CD4-positive, alpha-beta memory T cell (primary cell): Measurements from ENCODE around the gene OLFML2B. TPM values are rescaled to one million over a fixed set of nuclear protein-coding genes. Genes with fewer than 3 reads are reported as not detected.
A peak's percentile ranks its signal among the peaks of the same experiment; 100 is the strongest.

Source experiments
- CTCF ChIA-PET: fragments of 350-600 bp; sonication (Branson Sonifier 250); formaldehyde crosslinking; loops from one replicate; lab custom pipeline; 2021; ENCODE audit warnings: inconsistent platforms; ENCODE audit not compliant: partially characterized antibody; lab: Charles Lee
- POLR2A ChIA-PET: fragments of 350-600 bp; sonication (Branson Sonifier 250); formaldehyde crosslinking; loops from one replicate; lab custom pipeline; 2021; ENCODE audit not compliant: partially characterized antibody; lab: Charles Lee
- DNase-seq, 5 donors: peaks; one replicate each; pipeline versions ENCODE4 v3.0.0 to v3.0.0-alpha.2; 2020 to 2022; ENCODE audit warnings: mixed read lengths in 1 of 5
- H3K27ac ChIP-seq: one replicate; pipeline ENCODE4 v1.7.0; 2013; ENCODE audit warnings: low read depth, low read length
- H3K27me3 ChIP-seq: 2 replicates; pipeline ENCODE4 v1.7.0; 2013; ENCODE audit warnings: mild to moderate bottlenecking, low read length, moderate library complexity; ENCODE audit not compliant: insufficient read depth
- H3K36me3 ChIP-seq: 2 replicates; pipeline ENCODE4 v1.7.0; 2013; ENCODE audit warnings: mild to moderate bottlenecking, low read length, moderate library complexity; ENCODE audit not compliant: insufficient read depth
- H3K4me1 ChIP-seq: 2 replicates; pipeline ENCODE4 v1.7.0; 2013; ENCODE audit warnings: mild to moderate bottlenecking, low read length, moderate library complexity; ENCODE audit not compliant: insufficient read depth
- H3K4me3 ChIP-seq, 2 donors: one replicate each; pipeline ENCODE4 v1.7.0; 2013; ENCODE audit warnings: low read length in 2 of 2, mild to moderate bottlenecking in 1 of 2
- H3K9me3 ChIP-seq, 2 donors: one replicate each; pipeline ENCODE4 v1.7.0; 2013; ENCODE audit warnings: low read length in 2 of 2, control low read depth in 1 of 2; ENCODE audit not compliant: control insufficient read depth in 1 of 2
- H3K27ac Mint-ChIP-seq, 7 donors: one replicate each; pipeline ENCODE4 v1.8.0; 2020 to 2021; ENCODE audit warnings: mixed read lengths in 7 of 7, mild to moderate bottlenecking in 6 of 7, inconsistent platforms in 3 of 7, moderate library complexity in 3 of 7
- H3K27me3 Mint-ChIP-seq, 2 donors: one replicate each; pipeline ENCODE4 v1.8.0; 2020 to 2021; ENCODE audit warnings: mixed read lengths in 2 of 2
- H3K36me3 Mint-ChIP-seq, 2 donors: one replicate each; pipeline ENCODE4 v1.8.0; 2020 to 2021; ENCODE audit warnings: mixed read lengths in 2 of 2, inconsistent platforms in 1 of 2, mild to moderate bottlenecking in 1 of 2
- H3K4me1 Mint-ChIP-seq, 4 donors: one replicate each; pipeline ENCODE4 v1.8.0; 2020 to 2021; ENCODE audit warnings: mixed read lengths in 4 of 4, mild to moderate bottlenecking in 1 of 4
- H3K4me3 Mint-ChIP-seq, 8 donors: one replicate each; pipeline ENCODE4 v1.8.0; 2020 to 2021; ENCODE audit warnings: mixed read lengths in 8 of 8, mild to moderate bottlenecking in 7 of 8, moderate library complexity in 6 of 8, inconsistent platforms in 3 of 8
- H3K9me3 Mint-ChIP-seq, 8 donors: one replicate each; pipeline ENCODE4 v1.8.0; 2020 to 2021; ENCODE audit warnings: mixed read lengths in 8 of 8, mild to moderate bottlenecking in 5 of 8, inconsistent platforms in 3 of 8, moderate library complexity in 1 of 8
- intact Hi-C: fragments of 100-400 bp; cut with micrococcal nuclease; formaldehyde crosslinking; loops from one replicate; pipeline ENCODE4 v1.15.1; 2023
- polyA plus RNA-seq, 2 donors: library from polyadenylated mRNA; unstranded; fragments of 300-500 nt; fragmentation: Illumina TruSeq; gene quantifications; one replicate each; pipeline ENCODE4 v1.2.3, GENCODE V29; 2021
- total RNA-seq, 2 experiments: library from RNA; stranded (reverse); gene quantifications; one replicate each; pipeline ENCODE4 v1.2.3, GENCODE V29; 2021

OLFML2B gene
- total and polyA plus RNA-seq, 4 experiments from 2014 or later = 0.36 to 0.58 TPM; not detected in 2

DNA sequence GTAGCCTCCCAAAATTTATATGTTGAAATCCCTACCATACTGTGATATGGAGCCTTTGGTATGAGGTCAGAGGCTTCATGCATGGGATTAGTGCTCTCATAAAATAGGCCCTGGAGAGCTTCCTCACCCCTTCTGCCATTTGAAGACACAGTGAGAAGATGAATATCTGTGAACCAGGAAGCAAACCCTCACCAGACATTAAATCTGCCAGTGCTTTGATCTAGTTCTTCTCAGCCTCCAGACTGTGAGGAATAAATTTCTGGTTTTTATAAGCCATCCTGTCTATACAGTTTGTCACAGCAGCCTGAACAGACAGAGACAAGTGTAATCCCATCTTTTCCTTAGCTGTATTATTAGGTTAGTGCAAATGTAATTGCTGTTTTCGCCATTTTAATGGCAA lies 88.4 kb downstream of the OLFML2B start:
- peaks cover 33 to 50% (median 38%) of the 10 kb centered on the region in 4 donors for H3K4me1 Mint-ChIP-seq
- peaks cover 37% of the 10 kb centered on the region for H3K4me1 ChIP-seq
- no peak overlapping the region for H3K4me3 ChIP-seq
- peak overlapping the region in 6 of 8 donors; percentile 22 to 85 (median 53) for H3K4me3 Mint-ChIP-seq
- CTCF ChIA-PET = interaction anchor here (1.0 to 1.9 kb wide), 2 partner anchors 29 to 35 kb away, joined by 3 to 8 read pairs; no protein-coding TSS in a partner anchor
- H3K36me3 ChIP-seq = no peaks in the 10 kb centered on the region
- H3K27ac ChIP-seq = no peak overlapping the region
- peaks cover 0 to 6% of the 10 kb centered on the region in 2 donors for H3K36me3 Mint-ChIP-seq
- no peaks in the 10 kb centered on the region for H3K9me3 ChIP-seq
- DNase-seq = peak in 1 of 5 donors; percentile 4
- no peaks in the 10 kb centered on the region for H3K27me3 ChIP-seq
- H3K27ac Mint-ChIP-seq = peak overlapping the region; percentile 11 to 85 (median 68)
- H3K9me3 Mint-ChIP-seq = no peaks in the 10 kb centered on the region
- POLR2A ChIA-PET = interaction anchor here (0.8 kb wide), 1 partner anchor 18 kb away, joined by 3 read pairs; no protein-coding TSS in a partner anchor
- intact Hi-C loops = no loop called here
- H3K27me3 Mint-ChIP-seq = no peaks in the 10 kb centered on the region

DNA sequence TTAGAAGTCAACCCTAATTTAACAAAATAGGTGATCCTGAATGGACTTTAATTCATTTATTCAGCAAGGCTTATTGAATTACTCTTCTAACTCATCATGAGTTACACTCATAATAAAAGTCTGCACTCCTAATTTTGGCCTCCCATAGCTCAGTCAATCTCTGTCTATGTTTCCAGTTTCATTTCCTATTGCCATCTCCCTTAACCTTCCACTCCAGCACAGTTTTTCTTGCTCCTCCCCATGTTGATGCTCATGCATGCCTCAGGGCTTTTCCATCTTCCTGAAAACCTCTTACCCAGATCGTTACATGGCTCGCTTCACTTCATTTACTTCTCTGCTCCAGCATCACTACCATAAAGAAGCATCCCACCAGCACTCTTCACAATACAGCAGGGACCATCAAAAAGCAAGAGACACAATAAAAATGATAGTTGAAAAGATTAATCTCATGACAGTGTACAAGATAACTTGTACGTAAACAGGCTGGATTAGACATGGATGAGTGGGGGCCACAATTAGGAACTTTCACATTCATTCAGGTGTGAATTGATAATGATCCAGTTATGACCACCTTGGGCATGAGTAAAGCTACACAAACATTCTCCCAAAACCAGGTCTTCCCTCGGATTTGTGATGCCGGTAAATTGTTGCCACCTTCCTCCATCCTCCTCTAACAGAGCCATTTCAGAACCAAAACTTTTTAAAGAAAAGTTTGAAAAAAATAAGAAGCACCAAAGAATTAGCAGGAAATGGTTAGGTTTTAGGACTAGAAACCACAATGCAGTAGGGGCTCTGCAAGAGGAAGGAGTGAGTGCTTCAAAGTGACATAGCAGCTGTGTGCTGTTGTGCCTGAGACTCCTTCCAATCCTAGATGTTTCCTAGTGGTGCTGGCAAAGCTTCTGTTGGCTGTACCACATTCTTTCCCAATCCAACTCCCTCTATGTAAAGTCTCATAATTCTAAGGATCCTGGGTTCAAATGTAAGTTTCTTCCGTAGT lies 89.8 kb downstream of the OLFML2B start:
- no peaks in the 10 kb centered on the region for H3K9me3 ChIP-seq
- peak; percentile 40 to 49 (median 47) for DNase-seq
- intact Hi-C loops = no loop called here
- CTCF ChIA-PET = interaction anchor here (1.0 to 1.9 kb wide), 2 partner anchors 28 to 34 kb away, joined by 3 to 8 read pairs; no protein-coding TSS in a partner anchor
- H3K4me3 ChIP-seq = peak overlapping the region in 1 of 2 donors; percentile 38
- H3K27me3 ChIP-seq = no peaks in the 10 kb centered on the region
- H3K36me3 Mint-ChIP-seq = peaks cover 5 to 12% of the 10 kb centered on the region in 2 donors
- H3K27me3 Mint-ChIP-seq = no peaks in the 10 kb centered on the region
- POLR2A ChIA-PET = interaction anchor here (1.0 to 3.0 kb wide), 3 partner anchors 11 to 15 kb away, joined by 3 to 15 read pairs (median 4); no protein-coding TSS in a partner anchor
- H3K4me1 Mint-ChIP-seq = peaks cover 36 to 61% (median 40%) of the 10 kb centered on the region in 4 donors
- no peaks in the 10 kb centered on the region for H3K9me3 Mint-ChIP-seq
- peak overlapping the region; percentile 15 for H3K27ac ChIP-seq
- H3K4me1 ChIP-seq = peaks cover 37% of the 10 kb centered on the region
- peak overlapping the region; percentile 66 to 90 (median 80) for H3K27ac Mint-ChIP-seq
- no peaks in the 10 kb centered on the region for H3K36me3 ChIP-seq
- H3K4me3 Mint-ChIP-seq = peak overlapping the region; percentile 11 to 85 (median 64)

Other genes starting within 250 kb of the OLFML2B start
- not detected for gene NOS1AP, start 45.8 kb upstream of the OLFML2B start, total RNA-seq
- not detected for gene NOS1AP, start 45.8 kb upstream of the OLFML2B start, polyA plus RNA-seq